Panc1 (cell line): ENCODE data around the gene LRRC56. TPM values are rescaled to one million over a fixed set of nuclear protein-coding genes. Genes with fewer than 3 reads are reported as not detected.

Source experiments
- ATAC-seq: fragments of 200-7000 bp; cut with Tn5 transposase; 2 replicates; pipeline ENCODE4 v1.9.1; 2020; ENCODE audit warnings: mild to moderate bottlenecking, moderate library complexity
- BruUV-seq: library from RNA; stranded (reverse); fragments of 400-500 nt; replicated peaks from 2 replicates; lab custom pipeline; 2021; lab: Mats Ljungman, UMichigan
- CTCF ChIA-PET: fragments of 300-600 bp; sonication (Branson Sonifier 250); formaldehyde crosslinking; loops from one replicate; lab custom pipeline; 2022; ENCODE audit warnings: antibody characterized with exemption; lab: Charles Lee
- POLR2A ChIA-PET: fragments of 300-600 bp; sonication (Branson Sonifier 250); formaldehyde crosslinking; loops from one replicate; lab custom pipeline; 2022; ENCODE audit warnings: antibody characterized with exemption; lab: Charles Lee
- DNase-seq: peaks from one replicate; pipeline ENCODE4 v3.0.0-alpha.2; 2010; ENCODE audit warnings: low read depth, low spot score
- H3K27ac ChIP-seq: 2 replicates; pipeline ENCODE4 v1.5.1; 2011; ENCODE audit warnings: mild to moderate bottlenecking, low read length, inconsistent platforms
- H3K27me3 ChIP-seq: fragments of 200-500 bp; sonication (Bioruptor generic); 2 replicates; pipeline ENCODE4 v1.6.0; 2014; ENCODE audit warnings: low read length, inconsistent platforms; ENCODE audit not compliant: control insufficient read depth, insufficient read depth
- H3K36me3 ChIP-seq: fragments of 200-500 bp; sonication (Bioruptor generic); 2 replicates; pipeline ENCODE4 v1.5.1; 2014; ENCODE audit warnings: inconsistent platforms, mild to moderate bottlenecking, low read length, moderate library complexity; ENCODE audit not compliant: control insufficient read depth, insufficient read depth
- H3K4me1 ChIP-seq: 2 replicates; pipeline ENCODE4 v1.5.1; 2011; ENCODE audit warnings: inconsistent platforms, mild to moderate bottlenecking, low read length, moderate library complexity; ENCODE audit not compliant: control insufficient read depth, insufficient read depth
- H3K4me3 ChIP-seq, 2 experiments: 2 replicates each; pipeline ENCODE4 v1.5.1; 2011 to 2012; ENCODE audit warnings: low read depth in 2 of 2, low read length in 2 of 2, mild to moderate bottlenecking in 2 of 2, inconsistent platforms in 1 of 2, moderate library complexity in 1 of 2
- H3K9me3 ChIP-seq: fragments of 200-500 bp; sonication (Bioruptor generic); 2 replicates; pipeline ENCODE4 v1.5.1; 2014; ENCODE audit warnings: low read depth, mild to moderate bottlenecking, inconsistent platforms, low read length, moderate library complexity; ENCODE audit not compliant: control insufficient read depth, insufficient read depth
- POLR2AphosphoS5 ChIP-seq: IDR thresholded peaks from 2 replicates; pipeline ENCODE4 v1.6.1; 2012; ENCODE audit warnings: mild to moderate bottlenecking, low read depth, low read length, moderate library complexity
- REST ChIP-seq, 2 experiments: IDR thresholded peaks; 2 replicates each; pipeline ENCODE4 v1.6.1; 2011 to 2012; ENCODE audit warnings: low read depth in 2 of 2, control low read depth in 1 of 2, low read length in 1 of 2, mild to moderate bottlenecking in 1 of 2, moderate library complexity in 1 of 2; ENCODE audit not compliant: insufficient read depth in 1 of 2
- SIN3A ChIP-seq: IDR thresholded peaks from 2 replicates; pipeline ENCODE4 v1.6.1; 2012; ENCODE audit warnings: low read depth, mild to moderate bottlenecking, low read length, moderate library complexity, borderline replicate concordance; ENCODE audit not compliant: insufficient read depth
- TCF7L2 ChIP-seq: IDR thresholded peaks from 2 replicates; pipeline ENCODE4 v1.6.1; 2011; ENCODE audit warnings: mild to moderate bottlenecking, low read depth, low read length, inconsistent platforms
- in situ Hi-C: cut with HindIII; loops from 2 replicates; pipeline ENCODE4 v1.10.0; 2016; ENCODE audit warnings: low sequenced_read_pairs, low pct_unique_long_range_greater_than_20kb
- intact Hi-C: fragments of 100-400 bp; cut with micrococcal nuclease; formaldehyde crosslinking; loops from one replicate; pipeline ENCODE4 v1.10.0; 2022; ENCODE audit not compliant: unreplicated experiment
- microRNA-seq: library from miRNA; unstranded; fragments of <30 nt; microRNA quantifications from one replicate; pipeline ENCODE4 v1.1.0, GENCODE V29; 2020; ENCODE audit not compliant: unreplicated experiment
- total RNA-seq: library from RNA; stranded (reverse); gene quantifications from one replicate; pipeline ENCODE4 v1.2.1, GENCODE V29; 2021; ENCODE audit not compliant: unreplicated experiment
- TF ChIP-seq, protein P1 (sequence below): fragments of 450-650 bp; IDR thresholded peaks from 2 replicates; pipeline ENCODE4 v1.5.1; 2017; ENCODE audit warnings: mild to moderate bottlenecking

The LRRC56 gene
- total RNA-seq, 1 experiment from 2014 or later = 9.8 TPM

- H3K4me3 ChIP-seq = no peak overlapping the region
- BruUV-seq = no TSS peak
- no peak overlapping the region for H3K27ac ChIP-seq
- no peaks in the 10 kb centered on the region for H3K4me1 ChIP-seq
- peaks cover 13% of the 10 kb centered on the region for H3K36me3 ChIP-seq
- POLR2A ChIA-PET = no interaction called here
- no peaks in the 10 kb centered on the region for H3K27me3 ChIP-seq
- in situ Hi-C loops = no loop called here
- no peak for TF ChIP-seq TCF7L2
- TF ChIP-seq, protein P1, sequence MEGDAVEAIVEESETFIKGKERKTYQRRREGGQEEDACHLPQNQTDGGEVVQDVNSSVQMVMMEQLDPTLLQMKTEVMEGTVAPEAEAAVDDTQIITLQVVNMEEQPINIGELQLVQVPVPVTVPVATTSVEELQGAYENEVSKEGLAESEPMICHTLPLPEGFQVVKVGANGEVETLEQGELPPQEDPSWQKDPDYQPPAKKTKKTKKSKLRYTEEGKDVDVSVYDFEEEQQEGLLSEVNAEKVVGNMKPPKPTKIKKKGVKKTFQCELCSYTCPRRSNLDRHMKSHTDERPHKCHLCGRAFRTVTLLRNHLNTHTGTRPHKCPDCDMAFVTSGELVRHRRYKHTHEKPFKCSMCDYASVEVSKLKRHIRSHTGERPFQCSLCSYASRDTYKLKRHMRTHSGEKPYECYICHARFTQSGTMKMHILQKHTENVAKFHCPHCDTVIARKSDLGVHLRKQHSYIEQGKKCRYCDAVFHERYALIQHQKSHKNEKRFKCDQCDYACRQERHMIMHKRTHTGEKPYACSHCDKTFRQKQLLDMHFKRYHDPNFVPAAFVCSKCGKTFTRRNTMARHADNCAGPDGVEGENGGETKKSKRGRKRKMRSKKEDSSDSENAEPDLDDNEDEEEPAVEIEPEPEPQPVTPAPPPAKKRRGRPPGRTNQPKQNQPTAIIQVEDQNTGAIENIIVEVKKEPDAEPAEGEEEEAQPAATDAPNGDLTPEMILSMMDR = no peak
- no peak for TF ChIP-seq SIN3A
- TF ChIP-seq POLR2AphosphoS5 = no peak
- TF ChIP-seq REST (IDR thresholded peaks at IDR 0.05; ENCODE audit: insufficient read depth in 1 of 2, low read depth in 2 of 2, low read length in 1 of 2) = no peak
- ATAC-seq (no peak), DNase-seq (no peak)
- CTCF ChIA-PET = interaction anchor here (0.7 kb wide), 1 partner anchor 73 kb away, joined by 3 read pairs; no protein-coding TSS in a partner anchor
- H3K9me3 ChIP-seq = no peaks in the 10 kb centered on the region
- intact Hi-C loops = no loop called here
Observed at GRCh38 chr11:603154-603553, 65.8 kb downstream of the LRRC56 start.

Small RNA genes lying within 50 kb of the gene (microRNA-seq; reads per million reads assigned to microRNA genes)
- gene MIR210 = 791 reads per million, percentile 78 among the genes with 10 or more reads in this experiment

Other genes starting within 250 kb of the LRRC56 start
- gene PGGHG, start 248.4 kb upstream of the LRRC56 start, total RNA-seq = 115 TPM
- gene IFITM5, start 238.0 kb upstream of the LRRC56 start, total RNA-seq = not detected
- gene IFITM2, start 229.7 kb upstream of the LRRC56 start, total RNA-seq = 183 TPM
- 66.3 TPM for gene IFITM1, start 223.5 kb upstream of the LRRC56 start, total RNA-seq
- 614 TPM for gene IFITM3, start 216.7 kb upstream of the LRRC56 start, total RNA-seq
- gene B4GALNT4, start 168.0 kb upstream of the LRRC56 start, total RNA-seq = 122 TPM
- gene PKP3, start 143.3 kb upstream of the LRRC56 start, total RNA-seq = 36.8 TPM
- 183 TPM for gene SIGIRR, start 122.5 kb upstream of the LRRC56 start, total RNA-seq
- gene ANO9, start 95.5 kb upstream of the LRRC56 start, total RNA-seq = 61.4 TPM
- 103 TPM for gene PTDSS2, start 87.2 kb upstream of the LRRC56 start, total RNA-seq
- 345 TPM for gene RNH1, start 30.3 kb upstream of the LRRC56 start, total RNA-seq
- gene HRAS, start 2.0 kb upstream of the LRRC56 start, total RNA-seq = 175 TPM
- gene LMNTD2, start 23.2 kb downstream of the LRRC56 start, total RNA-seq = 21.8 TPM
- gene RASSF7, start 23.4 kb downstream of the LRRC56 start, total RNA-seq = 81.8 TPM
- 90.6 TPM for gene PHRF1, start 38.9 kb downstream of the LRRC56 start, total RNA-seq
- gene IRF7, start 78.4 kb downstream of the LRRC56 start, total RNA-seq = 23.9 TPM
- gene CDHR5, start 87.4 kb downstream of the LRRC56 start, total RNA-seq = not detected
- gene SCT, start 89.7 kb downstream of the LRRC56 start, total RNA-seq = not detected
- 0.95 TPM for gene DRD4, start 99.7 kb downstream of the LRRC56 start, total RNA-seq
- 105 TPM for gene DEAF1, start 157.7 kb downstream of the LRRC56 start, total RNA-seq
- gene TMEM80, start 158.3 kb downstream of the LRRC56 start, total RNA-seq = 45.2 TPM
- 256 TPM for gene EPS8L2, start 168.7 kb downstream of the LRRC56 start, total RNA-seq
- gene TALDO1, start 209.9 kb downstream of the LRRC56 start, total RNA-seq = 257 TPM
- gene GATD1, start 240.0 kb downstream of the LRRC56 start, total RNA-seq = 229 TPM